Stimulated activated CD8-positive, alpha-beta memory T cell treated with anti-CD3 and anti-CD28 coated beads, Interleukin-12 subunit alpha, Interleukin-12 subunit beta, amount 100 ng/mL, for 1 hour (primary cell): ENCODE data around the gene PGRMC2.

ENCODE experiments used
- DNase-seq: peaks from one replicate; pipeline ENCODE4 v3.0.0-alpha.2; 2020; ENCODE audit warnings: low read depth

Gene PGRMC2, protein sequence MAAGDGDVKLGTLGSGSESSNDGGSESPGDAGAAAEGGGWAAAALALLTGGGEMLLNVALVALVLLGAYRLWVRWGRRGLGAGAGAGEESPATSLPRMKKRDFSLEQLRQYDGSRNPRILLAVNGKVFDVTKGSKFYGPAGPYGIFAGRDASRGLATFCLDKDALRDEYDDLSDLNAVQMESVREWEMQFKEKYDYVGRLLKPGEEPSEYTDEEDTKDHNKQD

DNA sequence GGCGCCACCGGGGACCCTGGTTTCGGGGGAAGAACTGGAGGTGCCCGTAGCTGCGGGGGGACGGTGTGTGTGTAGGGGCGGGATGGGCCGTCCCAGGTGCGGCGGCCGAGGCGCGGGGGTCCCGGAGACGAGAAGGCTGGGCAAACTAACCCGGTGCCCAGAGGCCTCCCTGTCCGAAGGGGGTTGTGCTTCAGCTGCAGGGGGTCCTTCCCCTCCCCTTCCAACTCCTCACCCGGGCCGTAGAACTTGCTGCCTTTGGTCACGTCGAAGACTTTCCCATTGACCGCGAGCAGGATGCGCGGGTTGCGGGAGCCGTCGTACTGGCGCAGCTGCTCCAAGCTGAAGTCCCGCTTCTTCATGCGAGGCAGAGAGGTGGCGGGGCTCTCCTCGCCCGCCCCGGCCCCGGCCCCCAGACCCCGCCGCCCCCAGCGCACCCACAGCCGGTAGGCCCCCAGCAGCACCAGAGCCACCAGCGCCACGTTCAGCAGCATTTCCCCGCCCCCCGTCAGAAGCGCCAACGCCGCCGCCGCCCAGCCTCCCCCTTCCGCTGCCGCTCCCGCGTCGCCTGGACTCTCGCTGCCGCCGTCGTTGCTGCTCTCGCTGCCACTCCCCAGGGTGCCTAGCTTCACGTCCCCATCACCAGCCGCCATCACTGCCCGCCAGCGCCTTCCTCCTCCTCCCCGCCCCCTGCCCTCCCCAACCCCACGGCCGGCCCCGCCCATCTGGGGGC is at the start of gene PGRMC2:
Gene PGRMC2, minus strand, starts transcription at position 673 of the 730 bp plus-strand sequence. Its CDS starts 23 bp downstream, at position 650.
- no peak for DNase-seq

DNA sequence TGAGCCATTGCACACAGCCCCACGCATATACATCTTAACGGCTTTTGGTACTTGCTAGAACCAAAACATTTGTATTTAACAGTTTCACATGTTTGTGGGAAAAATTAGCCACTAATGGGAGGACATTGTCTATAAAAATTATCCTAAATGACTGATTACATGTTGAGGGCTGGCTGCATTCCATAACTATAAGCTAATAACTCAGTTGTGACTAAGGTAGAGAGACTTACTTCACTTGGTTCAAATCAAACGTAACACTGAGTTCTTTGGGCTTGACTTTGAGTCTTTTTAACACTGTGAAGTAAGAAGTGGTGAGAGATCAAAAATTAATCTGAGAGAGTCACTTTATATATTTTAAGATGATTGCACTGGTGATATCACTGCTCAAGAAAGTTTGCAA is 47.9 kb upstream of the PGRMC2 start:
- no peak for DNase-seq

DNA sequence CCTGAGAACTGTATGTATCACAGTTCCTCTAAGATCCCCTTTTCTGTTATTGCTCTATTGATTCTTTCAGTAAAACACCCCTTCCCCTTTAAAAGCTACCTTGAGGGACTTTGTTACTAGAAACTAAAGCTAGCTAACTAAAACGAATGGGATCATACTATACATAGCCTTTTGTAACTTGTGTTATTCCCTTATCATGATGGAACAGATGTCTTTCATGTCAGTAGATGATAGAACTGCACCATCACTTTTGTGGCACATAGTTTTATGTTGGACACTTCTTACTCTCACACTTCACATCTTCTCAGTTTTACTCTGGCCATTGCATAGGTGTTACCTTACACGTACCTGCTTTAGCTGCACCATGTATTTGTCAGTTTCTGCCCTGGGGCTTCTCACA is 46.6 kb upstream of the PGRMC2 start:
- no peak for DNase-seq

DNA sequence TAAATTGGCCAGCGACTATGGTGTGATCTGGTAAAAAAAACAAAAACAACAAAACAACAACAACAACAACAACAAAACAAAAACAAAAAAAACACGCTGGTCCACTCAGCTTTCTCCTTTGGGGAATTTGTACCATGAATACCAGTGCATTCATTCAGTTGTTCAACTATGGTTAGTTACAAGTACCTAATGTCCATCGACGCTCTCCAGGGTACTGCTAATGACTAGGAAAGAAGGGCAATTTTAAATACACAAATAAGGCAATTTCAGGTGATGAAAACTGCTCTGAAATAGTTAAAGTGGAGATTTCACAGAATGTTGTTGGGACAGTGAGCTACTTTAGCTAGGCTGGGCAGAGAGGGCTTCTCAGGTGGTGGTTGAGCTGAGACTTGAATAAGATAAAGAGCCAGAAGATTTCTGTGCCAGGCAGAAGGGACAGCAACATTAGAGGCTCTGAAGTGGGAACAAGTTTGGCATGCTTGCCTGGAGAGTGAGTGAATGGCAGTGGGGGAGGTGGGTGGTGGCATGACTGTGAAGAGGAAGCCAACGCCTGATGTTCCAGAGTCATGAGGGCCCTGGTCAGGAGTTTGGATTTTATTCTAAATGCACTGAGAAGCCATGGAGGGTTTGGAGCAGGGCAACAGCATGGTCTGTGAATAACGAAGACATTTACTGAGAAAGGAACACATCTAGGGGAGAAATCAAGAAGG is 45.9 kb upstream of the PGRMC2 start:
- no peak for DNase-seq

DNA sequence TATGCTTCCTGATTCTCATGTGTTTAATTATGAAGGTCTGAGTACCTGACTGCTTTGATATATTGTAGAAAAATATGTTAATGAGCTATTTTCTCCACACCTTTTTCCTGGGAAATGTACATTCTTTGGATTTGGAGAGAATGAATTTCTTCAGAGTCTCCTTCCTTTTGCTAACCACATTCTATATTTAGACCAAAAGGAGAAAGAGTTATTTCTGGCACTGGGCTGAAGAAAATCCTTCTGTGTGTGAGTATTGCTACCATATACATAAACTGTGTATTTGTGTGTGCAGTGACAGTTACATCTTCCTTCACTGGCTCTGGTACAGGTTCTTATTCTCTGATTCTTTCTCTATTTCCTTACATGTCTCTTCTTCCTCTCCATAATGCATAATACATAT is 44.5 kb upstream of the PGRMC2 start:
- no peak for DNase-seq

DNA sequence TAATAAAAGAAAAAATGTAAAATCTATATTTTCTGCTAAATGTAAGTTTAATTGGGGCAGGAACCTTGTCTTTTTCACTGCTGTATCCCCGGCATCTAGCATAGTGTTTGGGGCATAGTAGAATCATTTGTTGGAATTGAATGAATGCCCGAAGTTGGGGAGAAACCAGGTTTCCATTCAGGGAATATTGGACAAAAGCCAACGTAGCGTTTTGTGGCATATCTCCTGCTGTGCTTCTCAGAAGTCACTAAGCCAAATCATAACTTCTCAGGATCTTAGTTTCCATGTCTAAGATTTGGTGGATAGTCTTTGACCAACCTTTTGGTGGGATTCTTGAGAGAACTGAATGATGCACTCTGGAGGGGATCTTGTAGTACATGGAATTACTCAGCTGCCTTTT is 42.0 kb upstream of the PGRMC2 start:
- DNase-seq, result no peak

DNA sequence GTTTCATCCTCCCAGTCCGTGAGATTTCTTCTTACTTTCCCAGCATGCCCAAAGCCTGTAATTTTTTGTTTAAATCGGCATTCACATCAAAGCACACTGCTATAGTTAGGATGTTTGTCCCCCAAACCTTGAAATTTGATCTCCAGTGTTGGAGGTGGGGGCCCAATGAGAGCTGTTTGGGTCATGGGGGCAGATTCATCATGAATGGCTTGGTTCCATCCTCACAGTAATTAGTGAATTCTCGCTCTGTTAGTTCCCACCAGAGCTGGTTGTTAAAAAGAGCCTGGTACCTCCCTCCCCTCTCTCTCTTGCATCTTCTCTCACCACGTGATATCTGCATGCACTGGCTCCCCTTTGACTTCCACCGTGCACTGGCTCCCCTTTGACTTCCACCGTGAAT is 40.5 kb upstream of the PGRMC2 start:
- no peak for DNase-seq

DNA sequence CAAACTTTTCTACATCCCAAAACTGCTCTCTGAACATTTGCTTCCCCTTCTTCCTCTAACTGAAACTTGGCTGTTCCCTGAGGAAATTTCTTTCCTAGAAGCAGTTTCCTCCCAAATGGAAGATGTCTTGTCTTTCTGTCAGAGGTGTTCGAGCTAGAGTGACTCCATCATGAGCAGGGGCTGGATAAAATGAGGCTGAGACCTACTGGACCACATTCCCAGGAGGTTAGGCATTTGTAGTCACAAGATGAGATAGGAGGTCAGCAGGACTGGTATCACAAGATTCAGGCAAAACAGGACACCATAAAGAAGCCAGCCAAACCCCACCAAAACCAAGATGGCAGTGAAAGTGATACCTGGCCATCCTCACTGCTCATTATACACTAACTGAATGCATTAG is 35.8 kb upstream of the PGRMC2 start:
- DNase-seq, result no peak

DNA sequence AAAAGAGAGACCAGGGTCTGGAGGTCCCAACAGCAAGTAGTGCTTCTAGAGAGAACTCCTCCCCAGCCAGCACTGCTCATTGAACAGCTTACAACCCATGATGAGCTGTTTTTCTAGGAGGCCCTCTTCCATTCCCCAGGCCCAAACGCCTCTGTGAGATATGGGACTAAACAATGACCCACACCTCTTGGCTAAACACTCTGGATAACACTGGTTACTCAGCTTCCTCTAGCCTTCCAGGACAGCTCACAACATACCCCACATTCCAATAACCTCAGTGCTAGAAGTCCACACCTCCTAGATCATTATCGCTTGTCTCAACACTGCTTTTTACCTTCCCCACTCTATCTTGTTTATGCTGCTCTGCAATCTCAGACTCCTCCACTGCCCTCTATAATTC is 35.4 kb upstream of the PGRMC2 start:
- no peak for DNase-seq

DNA sequence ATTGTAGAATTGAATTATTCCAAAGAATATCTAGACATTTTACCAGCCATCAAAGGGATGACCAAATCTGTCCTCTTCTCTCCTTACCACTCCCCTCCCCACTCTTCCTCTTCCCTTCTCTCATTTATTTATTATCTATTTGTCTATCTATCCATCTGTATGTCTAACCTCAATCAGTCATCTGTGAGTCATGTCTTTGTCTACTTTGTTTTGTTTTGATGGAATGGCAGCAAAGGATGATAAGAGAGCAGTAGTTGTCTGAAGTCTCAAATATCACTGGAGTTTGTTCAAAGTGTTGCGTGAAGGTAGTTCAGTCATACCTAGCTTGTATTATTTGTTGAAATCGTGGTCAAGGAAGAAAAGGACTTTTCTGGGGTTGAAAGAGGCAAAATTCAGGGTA is 34.7 kb upstream of the PGRMC2 start:
- DNase-seq, result no peak

DNA sequence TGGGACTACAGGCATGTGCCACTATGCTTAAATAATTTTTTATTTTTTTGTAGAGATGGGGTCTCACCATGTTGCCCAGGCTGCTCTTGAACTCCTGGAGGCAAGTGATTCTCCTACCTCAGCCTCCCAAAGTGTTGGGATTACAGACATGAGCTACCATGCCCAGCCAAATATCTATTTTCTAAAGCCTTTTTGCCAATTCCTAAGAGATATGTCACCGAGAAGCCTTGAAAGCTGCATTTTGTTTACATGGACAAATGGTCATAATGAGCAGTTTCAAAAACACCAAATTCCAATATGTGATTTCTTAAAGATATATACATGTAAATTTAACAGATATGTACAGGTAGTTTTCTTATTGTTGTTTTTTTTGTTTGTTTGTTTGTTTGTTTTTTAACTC is 33.0 kb upstream of the PGRMC2 start:
- DNase-seq, result no peak

DNA sequence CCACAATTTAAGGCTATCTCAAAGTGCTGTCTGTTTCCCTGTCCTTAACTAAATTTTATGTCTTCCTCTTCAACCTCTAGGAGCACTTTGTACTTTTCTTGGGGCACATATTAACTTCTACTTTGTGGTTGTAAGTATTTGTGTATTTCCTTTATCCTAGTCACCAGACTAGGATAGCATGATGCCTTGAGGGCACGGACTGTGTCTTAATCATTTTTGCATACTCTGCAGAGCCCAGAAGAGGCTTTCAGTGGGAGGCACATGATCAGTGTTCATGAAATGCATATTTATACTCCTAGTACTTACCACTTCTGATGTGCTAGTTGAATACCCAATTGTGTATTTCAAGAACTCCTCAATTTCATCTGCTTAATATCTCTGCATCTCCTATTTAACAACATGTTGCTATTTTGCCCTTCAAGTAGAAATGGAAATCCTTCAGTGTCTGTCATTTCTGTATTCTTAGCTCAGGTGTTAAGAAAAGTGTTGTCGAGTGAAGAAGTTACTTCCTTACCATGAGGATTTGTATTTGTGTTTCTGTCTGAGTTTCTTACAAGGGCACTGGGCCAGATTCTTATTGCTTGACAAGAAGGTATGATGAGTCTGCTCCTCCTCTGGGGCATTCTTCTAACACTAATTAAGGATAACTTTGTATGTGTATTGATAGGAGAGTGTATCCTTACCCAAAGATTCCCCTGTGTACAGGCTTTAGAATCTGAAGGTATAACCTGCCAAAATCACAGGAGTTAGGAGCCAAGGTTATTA is 28.3 kb upstream of the PGRMC2 start:
- no peak for DNase-seq

DNA sequence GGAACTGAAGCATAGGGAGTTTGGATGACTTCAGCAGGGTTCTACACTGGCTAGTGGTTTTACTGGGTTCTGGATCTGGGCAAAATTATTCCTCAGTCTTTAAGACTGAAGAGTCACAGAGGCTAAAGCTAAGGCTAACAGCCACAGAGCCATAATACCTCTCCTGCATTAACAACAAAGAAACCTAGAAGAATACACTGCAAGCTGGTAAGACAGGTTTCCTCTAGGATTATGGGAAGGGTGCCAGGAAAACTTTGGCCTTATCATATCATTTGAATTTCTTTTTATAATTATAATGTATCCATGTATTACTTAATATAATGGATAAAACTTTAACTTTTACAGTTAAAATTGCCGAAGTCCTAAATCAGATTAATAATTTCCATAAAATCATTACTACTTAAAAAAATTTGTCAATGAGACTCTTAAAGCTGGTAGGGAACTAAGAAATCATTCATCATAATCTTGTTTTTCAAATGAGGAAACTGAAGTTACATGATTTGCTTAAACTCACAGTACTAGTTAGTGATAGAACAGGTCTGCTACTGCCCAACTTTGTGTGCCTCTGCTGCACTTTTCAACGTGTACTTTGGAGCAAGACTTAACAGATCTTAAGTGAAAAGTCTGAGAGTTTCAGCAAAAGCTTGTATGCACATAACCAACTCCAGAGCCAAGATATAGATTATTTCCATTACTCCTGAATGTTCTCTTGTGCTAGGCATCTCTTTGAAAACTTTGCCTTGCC is 24.2 kb upstream of the PGRMC2 start:
- no peak for DNase-seq

DNA sequence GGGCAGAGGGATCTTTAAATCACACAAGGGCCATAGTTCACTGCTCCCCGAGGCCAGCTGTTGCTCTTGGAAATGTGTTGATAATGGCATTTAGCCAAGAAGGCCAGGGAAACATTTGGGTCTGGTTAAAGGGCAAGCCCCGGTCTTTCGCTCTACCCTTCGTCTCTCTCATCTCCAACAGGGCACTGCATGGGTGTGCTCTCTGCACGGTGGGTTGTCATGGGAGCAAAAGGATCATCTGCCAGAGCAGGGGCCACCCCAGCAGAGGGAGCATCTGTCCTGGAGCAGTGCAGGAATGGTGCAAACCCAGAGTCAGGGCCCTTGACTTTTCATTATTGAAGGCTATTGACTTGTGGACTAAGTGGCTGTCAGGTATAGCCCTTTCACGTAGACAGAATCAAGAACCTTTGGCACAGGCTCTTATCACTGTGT is 22.7 kb upstream of the PGRMC2 start:
- no peak for DNase-seq

DNA sequence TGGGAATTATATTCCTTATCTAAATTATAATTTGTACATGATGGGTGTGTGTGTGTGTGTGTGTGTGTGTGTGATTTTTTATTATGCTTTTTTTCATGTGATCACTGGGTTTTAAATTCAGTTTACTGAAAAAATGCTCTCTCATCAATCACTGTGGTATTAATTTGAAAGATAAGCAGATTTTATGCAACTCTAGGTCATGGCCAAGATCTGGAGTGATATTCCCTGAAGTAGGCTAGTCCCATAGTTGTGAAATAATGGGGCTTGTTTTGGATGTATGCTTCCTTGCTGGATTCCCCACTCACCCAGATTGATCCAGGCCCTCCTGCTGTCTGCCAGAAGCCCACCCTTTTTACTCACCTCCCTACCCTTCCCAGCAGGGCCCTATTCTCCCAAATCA is 22.0 kb upstream of the PGRMC2 start:
- no peak for DNase-seq

DNA sequence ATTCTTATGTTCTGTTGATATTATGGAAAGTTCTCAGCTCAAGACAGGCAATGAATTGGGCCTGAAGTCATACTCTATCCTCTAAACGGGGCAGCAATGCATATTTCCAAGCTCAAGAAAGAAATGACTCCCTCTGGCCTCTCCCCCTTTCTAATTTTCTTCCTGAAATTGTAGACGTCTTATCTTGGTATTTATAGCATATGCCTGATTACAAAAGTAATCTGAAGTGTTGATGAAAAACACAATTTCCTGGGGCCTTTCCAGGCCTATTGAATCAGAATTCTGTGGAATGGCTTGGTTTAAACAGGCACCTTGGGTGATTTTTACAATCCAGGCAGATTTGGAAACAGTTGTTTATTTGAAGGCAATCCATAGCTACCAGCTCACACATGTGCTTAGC is 21.4 kb upstream of the PGRMC2 start:
- no peak for DNase-seq

DNA sequence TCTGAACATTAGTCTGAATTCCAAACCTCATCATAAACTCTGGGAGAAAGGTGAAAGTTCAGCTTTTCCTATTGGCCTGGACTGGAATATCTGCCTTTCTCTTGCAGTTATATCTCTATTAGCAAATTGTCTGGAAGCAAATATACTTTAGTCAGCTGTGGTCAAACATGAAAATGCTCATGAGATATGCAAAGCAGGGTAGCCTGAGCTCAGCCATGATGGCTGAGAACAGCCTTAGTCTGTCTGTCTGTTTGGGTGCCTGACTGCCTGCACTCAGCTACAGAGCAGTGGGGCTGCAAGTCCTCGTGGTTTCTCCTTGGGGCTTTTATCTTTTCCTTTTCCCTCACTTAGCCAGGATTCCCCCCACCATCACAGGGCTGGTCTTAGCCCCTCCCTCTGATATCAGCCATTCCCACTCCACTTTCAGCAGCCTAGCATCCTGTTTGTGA is 19.5 kb upstream of the PGRMC2 start:
- DNase-seq, result no peak

DNA sequence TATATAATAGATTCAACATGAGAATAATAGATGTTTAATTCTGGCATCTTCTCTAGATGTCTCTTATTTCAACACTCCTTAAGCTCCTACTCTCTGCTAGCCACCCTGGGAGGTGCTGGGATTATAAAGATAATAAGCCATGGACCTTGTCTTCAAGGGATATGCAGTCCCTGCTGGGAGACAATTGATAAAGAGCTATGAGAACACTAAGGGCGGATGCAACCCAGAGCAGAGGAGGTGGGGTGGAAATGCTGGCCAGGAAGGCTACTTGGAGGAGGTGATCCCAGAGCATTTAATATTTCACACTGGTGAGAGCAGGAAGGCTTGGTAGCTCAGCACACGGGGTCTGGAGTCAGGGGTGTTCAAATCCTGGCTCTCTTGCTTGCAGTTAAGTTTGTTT is 18.3 kb upstream of the PGRMC2 start:
- DNase-seq, result no peak

DNA sequence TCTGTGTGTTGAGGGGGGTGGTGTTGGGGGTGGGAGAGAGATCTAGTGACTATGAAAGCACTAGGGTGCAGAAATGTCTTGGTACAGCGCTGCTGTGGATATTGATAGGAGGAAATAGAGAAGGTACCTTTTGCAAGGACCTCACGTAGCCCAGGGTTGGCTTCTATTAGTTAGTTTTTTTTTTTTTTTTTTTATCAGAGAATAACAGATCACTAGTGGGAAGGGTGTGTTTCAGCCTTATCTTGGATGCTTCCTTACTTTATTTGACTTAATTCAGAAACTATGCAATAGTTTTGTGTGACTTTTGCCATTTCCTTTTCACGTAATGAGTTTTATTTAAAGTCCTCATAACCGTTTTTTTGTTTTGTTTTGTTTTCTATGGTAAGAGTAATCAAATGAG is 16.4 kb upstream of the PGRMC2 start:
- no peak for DNase-seq

DNA sequence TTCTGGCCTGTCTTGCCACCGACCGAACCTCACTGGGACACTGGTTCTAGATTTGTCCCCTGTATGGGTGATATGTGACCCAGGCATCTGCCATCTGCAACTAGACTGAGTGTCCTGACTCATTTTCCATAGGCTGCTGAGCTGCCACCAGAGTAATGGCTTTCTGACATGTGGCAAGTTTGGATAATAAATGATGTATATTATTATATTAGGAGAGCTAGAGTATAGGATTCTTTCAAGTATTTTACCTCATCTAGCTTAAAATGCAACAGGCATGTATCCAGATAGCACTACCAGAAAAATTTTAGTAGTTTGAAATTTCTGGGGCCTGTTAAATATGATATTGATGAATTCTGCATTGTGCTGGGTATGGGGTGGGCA is 15.8 kb upstream of the PGRMC2 start:
- no peak for DNase-seq

DNA sequence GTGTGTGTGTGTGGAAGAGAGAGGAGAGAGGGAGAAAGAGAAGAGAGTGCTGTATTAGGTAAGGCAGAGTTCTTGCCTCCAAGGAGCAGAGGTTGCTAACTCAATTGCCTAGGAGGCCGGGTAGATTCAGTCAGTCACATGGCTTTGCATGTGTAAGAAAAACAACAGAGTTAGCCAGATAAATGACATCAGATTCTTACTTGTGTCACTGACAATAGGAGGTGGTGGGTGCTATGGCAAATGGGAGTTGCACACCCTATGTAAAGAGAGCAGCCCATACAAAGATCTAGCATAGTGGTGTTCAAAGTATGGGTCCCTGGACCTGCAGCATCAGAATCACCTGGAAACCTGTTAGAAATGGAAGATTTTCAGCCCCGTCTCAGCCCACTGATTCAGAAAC is 14.4 kb upstream of the PGRMC2 start:
- DNase-seq, result no peak

DNA sequence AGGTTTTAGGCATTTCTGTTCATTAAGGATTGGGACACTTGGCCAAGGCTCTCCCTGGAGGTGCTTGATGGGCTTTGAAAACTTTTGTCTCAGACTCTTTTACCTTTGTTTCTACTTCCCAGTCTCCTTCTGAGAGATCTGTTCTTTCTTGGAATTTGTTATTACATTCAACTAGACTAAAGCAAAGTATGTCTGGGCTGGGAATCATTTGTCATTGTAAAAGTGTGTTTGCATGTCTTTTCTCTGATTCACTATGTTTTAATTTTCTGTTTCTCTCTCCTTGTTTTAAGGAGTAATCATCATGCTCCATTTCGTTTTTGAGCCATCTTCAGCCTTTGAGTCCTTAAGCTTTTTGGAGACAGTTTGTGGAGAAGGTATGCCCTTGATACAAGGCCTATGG is 12.2 kb upstream of the PGRMC2 start:
- no peak for DNase-seq
